Activated CD8-positive, alpha-beta memory T cell treated with anti-CD3 and anti-CD28 coated beads for 4 hours (primary cell): ENCODE results near the gene GNL3.

Source experiments
- DNase-seq, 2 donors: peaks; one replicate each; pipeline ENCODE4 v3.0.0-alpha.2; 2020; ENCODE audit warnings: low read depth in 2 of 2

GNL3 gene

GRCh38 chr3:52689151-52689550 lies 3.3 kb downstream of the GNL3 start:
- no peak for DNase-seq

GRCh38 chr3:52690560-52690959 lies 4.7 kb downstream of the GNL3 start:
- no peak for DNase-seq

GRCh38 chr3:52693071-52693470 lies 7.2 kb downstream of the GNL3 start:
- DNase-seq = no peak

- DNase-seq = no peak
Measured at GRCh38 chr3:52694528-52695189, 8.8 kb downstream of the GNL3 start.

GRCh38 chr3:52695798-52696671 lies 10.2 kb downstream of the GNL3 start:
- DNase-seq = no peak

- DNase-seq = no peak
Measured at GRCh38 chr3:52696830-52697631, 11.2 kb downstream of the GNL3 start.

GRCh38 chr3:52697632-52697965 lies 11.8 kb downstream of the GNL3 start:
- DNase-seq = no peak

- DNase-seq = no peak
Measured at GRCh38 chr3:52703341-52703740, 17.5 kb downstream of the GNL3 start.

- DNase-seq = no peak
Measured at GRCh38 chr3:52704611-52705437, 19.0 kb downstream of the GNL3 start.

- DNase-seq = no peak
Measured at GRCh38 chr3:52705438-52705687, 19.5 kb downstream of the GNL3 start.

- DNase-seq = peak; percentile 58 to 69
Measured at GRCh38 chr3:52705688-52706686, 20.2 kb downstream of the GNL3 start, which contains the start of the genes GLT8D1 and SPCS1. Gene GLT8D1, minus strand, starts transcription at chr3:52705791. Its CDS starts 5,331 bp downstream, at chr3:52700460. Gene SPCS1, plus strand, starts transcription at chr3:52706106. Its CDS starts 141 bp downstream, at chr3:52706247.

GRCh38 chr3:52707585-52707984 lies 21.8 kb downstream of the GNL3 start:
- DNase-seq = no peak

GRCh38 chr3:52710512-52710911 lies 24.7 kb downstream of the GNL3 start:
- no peak for DNase-seq

- no peak for DNase-seq
Measured at GRCh38 chr3:52712291-52713212, 26.7 kb downstream of the GNL3 start.

- DNase-seq = no peak
Measured at GRCh38 chr3:52714335-52715302, 28.8 kb downstream of the GNL3 start.

- DNase-seq = no peak
Measured at GRCh38 chr3:52715714-52716305, 30.0 kb downstream of the GNL3 start.

GRCh38 chr3:52719618-52720017 lies 33.8 kb downstream of the GNL3 start:
- no peak for DNase-seq
